KG1 (cell line): ENCODE results near the gene GFY.
A peak's percentile ranks its signal among the peaks of the same experiment; 100 is the strongest.

ENCODE experiments used
- DNase-seq: peaks from one replicate; lab custom pipeline; 2025; lab: John Stamatoyannopoulos, UW

The GFY gene, protein sequence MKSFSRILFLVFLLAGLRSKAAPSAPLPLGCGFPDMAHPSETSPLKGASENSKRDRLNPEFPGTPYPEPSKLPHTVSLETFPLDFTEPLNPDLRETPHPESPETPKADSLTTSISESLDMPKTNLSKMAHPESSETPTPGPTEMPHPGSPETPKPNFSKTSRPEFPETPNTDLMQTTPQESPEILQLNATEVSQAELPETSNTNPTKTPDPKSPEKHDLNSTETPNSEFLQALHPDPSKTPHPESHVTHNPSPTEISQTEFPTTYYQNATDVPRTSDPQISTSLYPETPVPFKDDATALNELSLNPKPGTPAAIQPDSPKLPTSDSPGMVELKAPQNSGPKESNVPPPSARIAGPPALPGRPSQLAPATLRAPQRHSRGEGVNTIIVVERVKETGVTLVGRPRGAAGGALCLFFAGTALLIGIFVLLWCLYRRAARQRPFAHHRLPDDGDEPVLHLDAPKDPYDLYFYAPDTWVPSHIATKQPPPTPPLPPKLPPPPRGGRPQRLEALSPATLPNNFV

DNA sequence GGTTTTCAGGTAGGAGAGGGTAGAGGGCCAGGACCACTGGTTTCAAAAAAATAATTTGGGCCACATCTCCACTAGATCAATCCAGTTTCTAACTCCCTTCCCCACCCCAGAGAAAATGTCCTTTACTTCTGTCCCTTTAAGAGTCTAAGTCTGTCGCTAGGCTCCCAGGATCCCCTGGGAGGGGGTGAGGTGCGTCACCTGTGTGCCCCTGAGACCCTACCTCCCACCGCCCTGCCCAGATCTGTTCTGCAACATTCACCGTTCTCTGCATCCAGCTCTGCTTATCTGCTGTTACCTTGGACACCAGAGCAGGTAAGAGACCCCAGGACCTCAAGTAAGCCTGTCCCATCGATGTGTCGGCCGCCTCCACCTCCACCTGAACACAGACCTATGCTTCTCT, at the start of gene GFY:
GFY (plus strand) TSS at position 211 of the 400 bp plus-strand sequence. CDS start 1,043 bp downstream, outside the sequence.
- DNase-seq, result no peak

DNA sequence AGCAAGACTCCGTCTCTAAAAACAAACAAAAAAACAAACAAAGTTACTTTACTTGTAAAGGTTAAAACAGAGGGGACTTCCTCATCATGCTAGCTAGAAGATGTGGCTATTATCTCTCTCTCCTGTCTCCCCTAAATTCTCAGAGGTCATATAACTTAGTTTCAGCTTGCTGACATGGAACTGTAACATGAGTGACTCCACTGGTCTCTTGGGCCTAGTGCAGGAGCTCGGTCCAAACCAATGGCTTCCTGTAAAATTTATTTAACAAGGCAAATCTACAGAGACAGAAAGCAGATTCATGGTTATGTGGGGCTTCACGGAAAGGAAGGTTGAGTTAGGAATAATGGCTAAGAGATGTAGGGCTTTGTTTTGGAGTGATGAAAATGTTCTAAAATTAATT, 46.7 kb upstream of the GFY start:
- no peak for DNase-seq

DNA sequence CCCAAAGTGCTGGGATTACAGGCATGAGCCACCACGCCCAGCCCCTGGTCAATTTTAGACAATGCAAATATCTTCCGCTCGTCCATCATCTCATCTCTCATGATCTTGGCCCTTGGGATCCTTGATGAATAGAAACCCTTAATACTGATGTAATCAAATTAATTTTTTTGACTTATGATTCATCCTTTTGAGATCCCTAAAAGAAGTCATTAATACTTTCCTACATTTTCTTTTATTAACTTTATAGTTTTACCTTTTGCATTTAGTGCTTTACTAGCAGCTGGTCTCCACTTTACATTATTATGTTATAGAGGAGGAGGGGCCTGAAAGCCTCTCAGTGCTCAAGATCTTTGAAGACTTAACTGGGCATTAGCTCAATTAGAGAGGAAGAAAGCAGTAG, 44.8 kb upstream of the GFY start:
- DNase-seq, result no peak

DNA sequence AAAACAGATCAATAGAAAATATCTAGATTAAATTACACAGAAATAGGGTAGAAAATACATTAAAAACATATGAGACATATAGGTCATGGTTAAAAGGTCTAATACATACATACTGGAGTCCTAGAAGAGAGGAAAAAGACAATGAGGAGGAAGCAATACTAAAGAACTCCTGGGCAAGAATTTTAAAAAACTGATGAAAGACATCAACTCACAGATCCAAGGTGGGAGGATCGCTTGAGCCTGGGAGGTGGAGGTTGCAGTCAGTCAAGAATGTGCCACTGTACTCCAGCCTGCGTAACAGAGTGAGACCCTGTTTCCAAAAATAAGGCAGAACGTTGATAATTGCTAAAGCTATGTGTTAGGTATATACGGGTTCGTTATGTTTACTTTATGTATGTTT, 42.5 kb upstream of the GFY start:
- DNase-seq, result no peak

DNA sequence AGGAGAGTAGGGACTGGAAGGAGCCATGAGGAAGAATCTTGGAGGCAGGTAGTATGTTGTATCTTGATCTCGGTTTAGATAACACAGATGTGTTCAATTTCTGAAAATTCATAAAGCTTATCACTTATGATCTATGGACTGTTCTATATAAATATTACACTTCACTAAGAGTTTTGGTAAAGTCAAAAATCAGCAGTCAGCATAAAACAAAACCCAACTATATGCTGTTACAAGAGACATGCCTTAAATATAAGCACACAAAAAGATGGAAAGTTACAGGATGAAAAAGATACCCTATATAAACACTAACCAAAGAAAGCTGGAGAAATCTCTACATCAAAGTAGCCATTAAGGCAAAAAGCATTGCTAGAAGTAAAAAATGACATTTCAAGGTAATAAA, 41.6 kb upstream of the GFY start:
- no peak for DNase-seq

DNA sequence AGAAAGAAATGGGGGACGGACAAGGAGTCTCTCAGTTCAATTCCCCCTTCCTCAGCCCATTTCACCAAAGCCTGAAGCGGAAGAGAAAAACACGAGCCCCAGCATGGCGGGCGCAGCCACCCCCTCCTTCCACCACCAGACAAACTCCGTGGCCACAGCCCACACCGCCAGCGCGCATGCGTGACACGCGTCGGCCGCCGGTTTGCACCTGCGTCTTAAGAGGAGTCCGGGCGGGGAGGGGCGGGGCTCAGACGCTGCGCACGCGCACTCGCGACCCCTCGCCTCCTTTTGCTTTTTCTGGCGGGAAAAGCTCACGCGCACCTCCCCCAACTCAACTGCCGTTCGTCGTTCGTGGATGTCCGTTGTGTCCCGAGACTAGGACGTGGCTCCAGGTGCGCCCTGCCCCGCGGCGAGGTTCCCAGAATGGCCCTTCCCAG, 37.2 kb upstream of the GFY start, which contains the start of gene KASH5:
KASH5 (plus strand) TSS at position 314 of the 437 bp plus-strand sequence. CDS start 2,635 bp downstream, outside the sequence.
- no peak for DNase-seq

DNA sequence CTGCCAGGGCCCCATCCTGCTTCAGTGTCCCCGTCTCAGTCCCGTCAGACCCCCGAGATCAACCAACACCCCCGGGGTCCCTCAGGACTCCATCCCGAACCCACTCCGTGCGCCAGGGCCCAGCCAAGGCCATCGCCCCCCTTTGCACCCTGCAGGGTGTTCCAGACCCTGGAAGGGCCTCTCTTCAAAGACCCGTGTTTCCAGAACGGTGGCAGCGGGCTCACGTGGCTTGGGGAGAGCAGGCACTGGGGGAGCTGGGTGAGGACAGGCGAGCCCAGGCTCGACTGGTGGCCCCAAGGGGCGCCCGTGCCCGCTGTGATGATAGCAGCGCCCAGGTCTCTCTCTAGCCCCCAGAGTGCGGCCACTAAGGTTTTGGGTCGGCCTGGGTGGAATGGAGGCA, 35.8 kb upstream of the GFY start:
- DNase-seq, result no peak

DNA sequence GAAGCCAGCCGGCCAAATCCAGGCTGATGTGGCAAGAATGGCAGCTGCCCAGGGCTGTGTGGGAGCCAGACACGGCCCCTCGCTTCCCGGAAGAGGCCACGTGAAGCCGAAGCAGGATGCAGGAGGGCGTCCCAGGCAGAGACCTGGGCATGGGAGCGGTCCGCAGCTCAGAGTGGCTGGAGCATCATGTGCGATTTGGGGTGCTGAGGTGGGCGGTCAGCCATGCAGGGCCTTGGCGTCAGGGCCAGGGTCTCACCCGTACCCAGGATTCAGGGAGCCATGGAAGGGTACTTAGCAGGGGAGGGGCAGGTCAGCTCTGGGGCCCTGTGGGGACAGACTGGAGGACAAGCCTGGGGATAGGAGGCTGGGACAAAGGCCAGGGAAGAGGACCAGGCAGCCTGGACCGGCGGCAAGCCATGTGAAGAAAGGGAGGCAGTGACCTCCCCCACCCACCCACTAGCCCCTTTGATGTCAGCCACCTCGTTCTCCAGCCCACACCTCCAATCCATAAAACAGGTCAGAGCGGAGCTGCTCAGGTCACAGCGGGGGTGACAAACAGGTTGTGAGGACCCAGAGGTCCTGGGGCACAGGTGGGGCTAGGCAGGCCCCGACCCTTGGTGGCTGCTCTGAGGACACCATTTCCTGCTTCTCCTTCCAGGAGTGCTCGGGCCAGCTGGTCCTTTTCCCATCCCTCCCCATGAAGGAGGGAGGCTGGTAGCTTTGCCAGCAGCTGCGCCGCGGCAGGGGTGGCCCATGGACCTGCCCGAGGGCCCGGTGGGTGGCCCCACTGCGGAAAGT, 34.9 kb upstream of the GFY start:
- no peak for DNase-seq

DNA sequence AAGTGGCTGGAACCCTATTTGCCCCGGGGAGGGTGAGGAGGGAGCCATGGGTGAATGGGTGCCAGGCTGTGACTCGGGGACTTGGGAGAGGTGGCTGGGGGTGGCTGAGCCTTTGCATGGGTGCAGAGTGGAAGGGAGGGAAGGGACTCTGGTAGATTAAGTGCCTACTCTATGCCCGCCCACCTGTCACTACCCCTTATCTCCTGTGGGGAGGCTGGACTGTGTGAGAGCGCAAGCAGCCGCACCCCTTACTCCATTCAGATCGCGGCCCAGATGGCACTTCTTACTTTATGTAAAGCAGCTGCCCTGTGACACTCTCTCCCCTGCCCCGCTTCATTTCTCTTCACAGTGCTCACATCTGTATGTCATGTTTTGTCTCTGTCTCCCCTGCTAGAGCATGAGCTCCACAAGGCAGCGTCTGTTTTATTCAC, 34.2 kb upstream of the GFY start:
- no peak for DNase-seq

DNA sequence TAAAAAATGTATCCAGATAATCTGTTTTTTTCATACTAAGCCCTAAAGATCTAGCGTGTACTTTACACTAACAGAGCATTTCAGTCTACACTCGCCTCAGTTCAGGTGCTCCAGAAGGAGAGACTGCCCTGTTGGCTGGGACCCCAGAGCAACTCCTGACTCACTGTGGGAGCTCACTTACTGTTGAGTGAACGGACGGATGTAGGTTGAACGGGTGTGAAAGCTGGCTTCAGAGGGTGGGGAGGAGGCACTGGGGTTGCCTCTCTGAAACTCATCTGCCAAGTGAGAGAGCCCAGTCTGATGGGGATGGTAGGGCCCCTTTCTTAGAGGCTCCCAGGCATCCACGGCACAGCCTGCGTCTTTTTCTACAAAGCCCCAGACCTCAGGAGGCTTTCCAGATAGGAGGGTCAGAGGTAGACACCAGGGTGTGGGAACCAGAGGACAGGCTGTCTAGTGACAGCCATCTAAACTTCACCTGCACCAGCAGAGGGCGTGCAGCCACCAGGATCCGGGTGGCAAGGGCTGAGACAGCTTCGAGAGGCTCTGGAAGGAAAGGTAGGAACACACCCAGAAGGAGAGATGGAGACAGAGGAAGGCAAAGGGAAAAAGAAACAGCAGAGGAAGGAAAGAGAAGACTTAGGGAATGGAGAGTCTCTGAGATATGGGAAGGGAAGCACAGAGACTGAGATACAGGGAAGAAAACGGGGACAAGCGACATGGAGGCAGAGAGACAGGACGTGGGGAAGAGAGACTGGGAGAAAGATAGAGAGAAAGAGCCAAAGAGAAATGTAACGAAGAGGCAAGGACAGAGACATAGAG, 33.4 kb upstream of the GFY start:
- DNase-seq, result peak; percentile 46

DNA sequence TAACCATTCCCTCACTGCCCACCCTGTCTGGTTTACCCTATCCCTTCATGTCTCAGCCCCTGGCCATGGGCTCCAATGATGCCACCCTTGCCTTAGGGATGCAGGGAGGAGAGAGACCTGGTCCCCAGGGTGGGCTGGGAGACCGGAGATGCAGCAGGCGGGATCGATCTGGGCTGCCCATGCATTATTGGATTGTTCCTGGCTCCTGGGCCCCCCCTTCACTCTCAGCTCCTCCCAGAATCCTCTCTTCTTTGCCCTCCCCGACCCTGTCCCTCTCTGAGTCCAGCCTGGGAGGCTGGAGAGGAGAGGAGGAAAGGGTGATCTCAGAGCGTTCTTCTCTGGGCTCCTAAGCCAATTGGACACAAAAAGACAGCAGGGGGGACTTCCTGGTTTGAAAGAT, 31.3 kb upstream of the GFY start:
- DNase-seq, result no peak

DNA sequence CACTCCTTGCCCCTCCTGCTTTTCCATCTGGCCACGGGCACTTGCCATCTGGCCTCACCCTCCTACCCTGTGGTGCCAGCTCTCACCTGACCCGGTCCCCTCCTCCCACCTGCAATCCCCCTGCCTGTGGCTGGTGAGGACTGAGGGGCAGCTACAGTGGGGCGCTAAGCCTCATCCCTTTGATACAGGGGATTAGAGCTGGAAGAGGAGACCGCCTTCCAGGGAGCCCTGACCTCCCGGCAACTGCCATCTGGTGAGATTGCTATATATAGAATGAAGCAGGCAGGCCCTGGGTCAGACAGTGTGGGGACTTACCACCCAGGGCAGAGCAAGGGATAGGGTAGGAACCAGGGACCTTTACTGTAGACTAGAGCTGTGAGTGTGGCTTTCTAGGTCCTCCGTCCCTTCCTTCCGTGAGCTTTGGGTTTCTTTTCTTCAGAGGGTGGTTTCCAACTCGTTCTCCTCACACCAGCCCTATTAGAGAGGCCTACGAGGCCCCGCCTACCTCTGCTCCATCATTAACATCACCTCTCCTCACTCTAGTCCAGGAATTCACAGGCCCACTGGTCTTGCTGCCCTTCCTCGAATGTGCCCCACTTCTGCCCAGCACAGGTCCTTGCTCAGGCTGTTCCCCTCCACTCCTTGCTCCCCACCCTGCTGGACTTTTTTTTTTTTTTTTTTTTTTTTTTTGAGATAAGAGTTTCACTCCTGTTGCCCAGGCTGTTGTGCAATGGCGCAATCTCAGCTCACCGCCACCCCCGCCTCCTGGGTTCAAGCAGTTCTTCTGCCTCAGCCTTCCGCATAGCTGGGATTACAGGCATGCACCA, 29.4 kb upstream of the GFY start:
- DNase-seq, result no peak

DNA sequence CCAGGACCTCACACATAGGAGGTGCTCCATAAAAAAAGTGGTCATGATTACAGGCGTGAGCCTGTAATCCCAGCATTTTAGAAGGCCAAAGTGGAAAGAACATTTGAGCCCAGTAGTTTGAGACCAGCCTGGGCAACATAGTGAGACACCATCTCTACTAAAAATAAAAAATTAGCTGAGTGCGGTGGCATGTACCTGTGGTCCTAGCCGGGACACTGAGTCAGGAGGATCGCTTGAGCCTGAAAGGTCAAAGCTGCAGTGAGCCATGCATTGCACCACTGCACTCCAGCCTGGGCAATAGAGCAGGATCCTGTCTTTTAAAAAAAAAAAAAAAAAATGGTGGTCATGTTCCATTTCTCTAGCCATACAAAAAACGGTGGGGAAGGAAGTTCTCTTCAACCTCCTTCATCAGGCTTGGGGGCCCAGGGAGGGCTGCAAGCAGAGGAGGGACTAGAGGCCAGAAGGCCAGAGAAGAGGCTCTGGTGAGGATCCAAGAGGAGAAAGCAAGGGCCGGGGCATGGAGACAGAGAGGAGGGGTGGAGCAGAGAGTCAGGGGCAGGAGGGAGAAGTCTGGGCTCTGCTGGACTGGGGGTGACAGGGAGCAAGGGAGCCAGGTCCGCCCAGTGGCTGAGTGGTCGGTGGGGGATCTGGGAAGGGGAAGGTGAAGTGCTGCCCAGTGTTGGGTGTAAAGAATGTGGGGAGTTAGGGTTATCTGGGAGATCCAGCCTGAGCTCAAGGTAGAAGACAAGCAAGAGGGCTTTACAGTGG, 28.3 kb upstream of the GFY start:
- no peak for DNase-seq

DNA sequence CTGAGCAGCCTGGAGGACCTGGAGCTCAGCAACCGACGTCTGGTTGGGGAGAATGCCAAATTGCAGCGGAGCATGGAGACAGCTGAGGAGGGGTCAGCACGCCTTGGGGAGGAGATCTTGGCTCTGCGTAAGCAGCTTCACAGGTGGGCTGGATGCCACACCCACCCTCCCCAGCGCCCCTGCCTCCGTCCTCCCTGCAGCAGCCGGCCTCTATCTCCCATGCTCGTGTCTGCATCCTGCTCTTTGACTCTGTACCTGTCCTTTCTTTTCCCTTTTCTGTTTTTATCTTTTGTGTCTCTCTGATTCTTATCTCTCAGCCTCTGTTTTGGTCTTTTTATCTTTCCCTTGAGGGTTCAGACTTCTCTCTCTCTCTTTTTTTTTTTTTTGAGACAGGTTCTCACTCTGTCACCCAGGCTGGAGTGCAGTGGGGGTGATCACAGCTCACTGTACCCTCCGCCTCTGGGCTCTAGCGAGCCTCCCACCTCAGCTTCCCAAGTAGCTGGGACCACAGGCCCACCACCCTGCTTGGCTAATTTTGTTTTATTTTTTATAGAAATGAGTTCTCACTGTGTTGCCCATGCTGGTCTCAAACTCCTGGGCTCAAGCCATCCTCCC, 27.1 kb upstream of the GFY start:
- DNase-seq, result no peak

DNA sequence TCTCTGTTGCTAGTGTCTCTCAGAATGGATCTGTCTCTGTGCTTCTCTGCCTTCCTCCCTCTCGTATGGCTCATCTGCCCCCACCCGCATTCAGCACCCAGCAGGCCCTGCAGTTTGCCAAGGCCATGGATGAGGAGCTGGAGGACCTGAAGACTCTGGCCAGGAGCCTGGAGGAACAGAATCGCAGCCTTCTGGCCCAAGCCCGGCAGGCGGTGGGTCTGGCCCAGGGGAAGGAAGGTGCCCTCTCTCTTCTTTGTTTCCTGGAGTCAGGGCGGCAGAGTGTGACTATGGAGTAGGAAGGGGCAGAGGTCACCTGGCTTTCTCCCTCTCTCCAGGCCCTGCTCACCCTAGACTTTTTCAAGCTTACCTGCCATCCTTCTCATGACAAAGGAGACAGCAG, 26.3 kb upstream of the GFY start:
- DNase-seq, result no peak

DNA sequence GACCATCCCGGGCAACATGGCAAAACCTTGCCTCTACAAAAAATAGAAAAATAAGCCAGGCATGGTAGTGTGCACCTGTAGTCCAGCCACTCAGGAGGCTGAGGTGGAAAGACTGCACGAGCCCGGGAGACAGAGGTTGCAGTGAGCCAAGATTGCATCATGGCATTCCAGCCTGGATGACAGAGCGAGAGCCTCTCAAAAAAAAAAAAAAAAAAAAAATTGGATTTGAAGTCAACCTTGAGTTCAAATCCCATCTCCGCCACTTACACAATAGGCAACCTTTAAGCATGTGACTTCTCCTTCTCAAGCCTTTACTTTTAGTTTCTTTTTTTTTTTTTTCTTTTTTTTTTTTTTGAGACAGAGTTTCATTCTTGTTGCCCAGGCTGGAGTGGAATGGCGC, 25.2 kb upstream of the GFY start:
- no peak for DNase-seq

DNA sequence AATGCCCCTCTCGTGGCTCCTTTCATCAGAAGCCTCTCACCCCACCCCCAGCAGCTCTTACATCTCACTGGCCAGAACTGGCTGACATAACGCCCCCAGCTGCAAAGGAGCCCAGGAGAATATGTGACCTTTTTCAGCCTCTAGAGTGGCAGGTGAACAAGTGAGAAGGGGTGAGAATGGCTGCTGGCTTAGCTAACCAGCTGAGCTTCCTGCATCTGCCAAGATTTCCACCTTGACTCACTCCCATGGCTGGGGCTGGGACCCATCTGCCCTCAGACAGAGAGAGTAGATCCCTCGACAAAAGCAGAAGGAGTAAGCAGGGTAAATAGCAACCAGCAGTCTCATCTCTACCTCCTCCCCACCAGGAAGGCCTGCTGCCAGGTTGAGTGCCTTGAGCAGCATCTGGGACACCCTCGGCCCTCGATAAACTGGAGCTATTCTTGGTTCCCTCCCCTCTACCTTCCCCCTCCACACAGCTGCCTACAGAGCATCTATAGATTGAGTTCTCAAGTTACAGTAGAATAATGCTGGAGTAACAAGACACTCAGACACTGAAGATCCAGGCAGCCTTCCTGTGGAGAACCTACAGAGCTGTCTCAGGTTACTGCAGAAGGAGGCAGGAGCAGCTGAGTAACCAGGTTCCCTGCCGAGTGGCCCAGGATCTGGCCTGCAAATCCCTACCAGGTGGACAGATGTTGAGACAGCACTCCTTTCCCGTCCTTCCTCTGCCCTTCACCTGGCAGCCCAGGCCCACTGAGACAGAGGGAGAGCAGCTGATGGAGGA, 21.6 kb upstream of the GFY start:
- no peak for DNase-seq

DNA sequence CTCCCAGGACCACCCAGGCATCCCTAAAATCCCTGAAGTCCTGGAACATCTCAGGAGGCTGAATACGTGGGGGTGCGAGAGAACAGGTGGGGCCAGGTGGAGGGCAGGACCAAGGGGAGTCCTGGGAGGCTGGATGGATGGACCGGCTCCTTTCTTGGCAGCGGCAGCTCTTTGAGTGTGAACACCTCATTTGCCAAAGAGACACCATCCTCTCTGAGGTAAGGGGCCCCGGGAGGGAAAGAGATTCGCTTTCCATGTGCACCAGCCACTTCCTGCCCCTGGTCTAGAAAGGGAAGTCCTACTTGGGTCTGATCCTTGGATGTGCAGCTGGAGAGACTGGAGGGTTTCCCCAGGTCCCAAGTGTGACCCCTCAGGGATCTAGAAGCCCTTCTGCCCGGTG, 18.1 kb upstream of the GFY start:
- no peak for DNase-seq

DNA sequence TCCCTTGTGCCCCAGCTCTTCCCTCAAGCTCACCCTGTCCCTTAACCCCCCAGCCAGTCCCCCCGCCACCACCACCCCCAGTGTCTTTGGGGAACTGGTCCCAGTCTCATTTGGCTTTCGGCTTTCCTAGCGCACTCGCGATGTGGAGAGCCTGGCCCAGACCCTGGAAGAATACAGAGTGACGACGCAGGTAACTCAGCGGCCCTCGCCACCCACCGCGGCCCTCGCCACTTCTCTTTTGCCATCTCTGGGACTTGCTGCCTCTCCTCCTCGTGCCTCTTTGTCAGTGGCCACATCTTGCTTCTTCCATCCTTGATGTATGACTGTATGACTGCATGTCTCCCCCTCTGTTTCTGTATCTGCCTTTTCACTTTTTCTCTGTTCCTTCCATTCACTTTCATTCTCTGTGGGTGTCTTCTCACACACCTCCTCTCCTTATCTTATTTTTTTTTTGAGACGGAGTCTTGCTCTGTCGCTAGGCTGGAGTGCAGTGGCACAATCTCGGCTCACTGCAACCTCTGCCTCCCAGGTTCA, 17.6 kb upstream of the GFY start:
- no peak for DNase-seq
